Superior temporal gyrus (tissue), 1 donor: ENCODE measurements around the gene RGS12.
A peak's percentile ranks its signal among the peaks of the same experiment; 100 is the strongest.
"Not testable (repeated sequence)": the region's sequence is repeated elsewhere in the genome, so short reads cannot be mapped to it uniquely, and the experiment has no call there.

Experiments used
- DNase-seq: peaks from one replicate; pipeline ENCODE4 v3.0.0-alpha.2; 2016; ENCODE audit errors: extremely low spot score

RGS12 gene

DNA sequence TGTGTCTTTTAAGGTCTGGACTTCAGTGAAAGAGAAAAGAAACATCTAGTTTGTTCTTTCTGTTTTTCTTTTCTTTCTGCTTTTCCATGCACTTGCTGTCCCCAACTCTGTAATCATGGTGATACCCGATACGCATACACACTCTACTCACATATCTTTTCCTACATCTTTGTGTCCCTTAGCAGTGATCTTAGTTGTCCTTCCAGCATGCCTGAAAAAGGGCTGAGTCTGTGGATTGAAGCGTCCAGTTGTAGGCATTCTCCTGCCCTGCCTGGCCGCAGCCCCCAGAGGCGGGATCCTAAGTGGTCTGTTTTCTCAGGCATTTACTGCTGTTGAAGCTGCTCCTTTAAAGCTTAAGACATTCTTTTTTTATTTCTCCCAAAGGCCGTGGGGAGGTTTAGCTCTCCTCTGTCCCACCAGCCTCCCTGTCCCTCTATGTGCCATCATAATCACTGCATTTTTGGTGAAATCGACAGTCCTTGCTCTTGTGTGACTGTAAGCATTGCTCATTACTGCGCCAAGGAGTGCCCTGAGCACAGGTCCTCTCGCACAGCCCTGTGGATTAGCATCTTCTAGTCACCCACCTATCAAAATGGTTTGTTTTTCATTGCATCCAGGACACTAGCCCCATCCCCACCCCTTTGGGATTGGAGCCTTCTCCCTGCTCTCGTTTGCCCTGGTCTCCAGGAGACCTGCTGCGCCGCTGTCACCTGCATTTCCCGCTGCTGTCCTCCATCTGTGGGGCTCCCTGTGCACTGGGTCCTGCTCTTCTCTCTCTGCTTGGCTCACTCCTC, 4.4 kb downstream of the RGS12 start:
- DNase-seq, result no peak

DNA sequence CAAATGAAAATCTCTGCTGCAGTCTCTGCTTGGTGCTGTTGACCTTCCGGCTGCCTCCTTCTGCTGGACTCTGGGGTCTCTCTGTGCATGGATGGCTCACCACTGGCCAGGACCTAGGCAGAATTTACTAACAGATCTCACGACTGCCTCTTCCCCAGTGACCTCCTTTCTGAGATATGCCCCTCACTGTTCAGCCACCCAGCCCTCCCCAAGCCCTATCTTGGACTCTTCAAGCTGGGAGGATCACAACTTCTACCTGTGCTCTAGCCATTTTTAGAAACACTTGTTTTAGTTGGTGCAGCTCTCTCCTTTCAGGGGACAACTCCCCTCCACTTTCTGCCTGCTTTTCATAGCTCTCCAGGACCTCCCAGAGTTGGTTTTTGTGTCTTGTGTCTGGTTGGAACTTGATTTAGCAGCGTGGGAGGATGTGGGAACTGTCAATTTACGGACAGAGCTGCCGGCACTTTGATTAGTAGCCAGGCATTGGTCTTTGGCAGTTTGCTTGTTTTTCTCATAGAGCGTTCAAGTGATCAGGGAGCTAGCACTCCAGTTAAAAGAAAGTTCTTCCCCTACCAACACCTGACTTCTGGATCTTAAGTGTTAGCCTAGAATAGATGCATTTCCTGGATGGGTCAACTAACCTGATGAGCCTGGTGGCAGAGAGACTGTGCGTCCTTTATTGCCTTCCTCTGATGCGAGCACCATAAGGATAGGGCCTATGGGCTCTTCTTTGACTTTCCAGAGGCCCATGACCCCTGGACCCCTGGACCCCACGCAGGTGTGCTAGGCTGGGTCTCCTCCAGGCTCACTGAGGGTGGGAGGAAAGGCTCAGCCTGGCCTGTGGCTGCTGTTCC, 6.5 kb downstream of the RGS12 start:
- no peak for DNase-seq

DNA sequence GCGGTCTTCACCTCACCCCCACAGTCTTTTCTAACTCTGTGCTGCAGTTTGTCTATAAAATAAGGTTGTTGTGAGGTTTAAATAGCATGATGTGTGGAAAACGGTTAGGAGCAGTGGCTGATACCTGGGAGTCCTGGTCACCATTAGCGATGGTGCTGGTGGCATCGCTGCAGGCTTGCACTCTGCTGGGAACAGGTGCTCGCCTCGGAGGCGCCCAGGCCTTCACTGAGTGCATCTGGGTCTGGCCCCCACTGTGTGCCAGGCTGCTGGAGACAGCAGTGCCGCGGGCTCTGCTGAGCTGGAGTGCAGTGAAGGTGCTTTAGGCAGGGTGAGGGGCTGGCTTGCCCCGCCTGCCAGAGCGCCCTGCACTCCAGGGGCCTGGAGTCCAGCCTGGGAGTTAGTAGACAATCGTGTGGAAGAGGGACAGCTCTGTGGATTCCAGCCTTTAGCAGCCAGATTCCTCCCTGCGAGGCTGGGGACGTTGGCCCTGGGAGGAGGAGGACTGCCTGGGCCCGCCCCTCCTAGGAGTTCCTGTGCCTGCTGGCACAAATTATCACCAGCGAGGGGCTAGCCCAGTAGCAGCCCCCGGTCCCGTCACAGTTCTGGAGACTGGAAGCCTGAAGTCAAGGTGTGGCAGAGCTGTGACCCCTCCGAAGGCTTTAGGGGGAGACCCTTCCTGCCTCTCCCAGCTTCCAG, 7.3 kb downstream of the RGS12 start:
- DNase-seq, result no peak

DNA sequence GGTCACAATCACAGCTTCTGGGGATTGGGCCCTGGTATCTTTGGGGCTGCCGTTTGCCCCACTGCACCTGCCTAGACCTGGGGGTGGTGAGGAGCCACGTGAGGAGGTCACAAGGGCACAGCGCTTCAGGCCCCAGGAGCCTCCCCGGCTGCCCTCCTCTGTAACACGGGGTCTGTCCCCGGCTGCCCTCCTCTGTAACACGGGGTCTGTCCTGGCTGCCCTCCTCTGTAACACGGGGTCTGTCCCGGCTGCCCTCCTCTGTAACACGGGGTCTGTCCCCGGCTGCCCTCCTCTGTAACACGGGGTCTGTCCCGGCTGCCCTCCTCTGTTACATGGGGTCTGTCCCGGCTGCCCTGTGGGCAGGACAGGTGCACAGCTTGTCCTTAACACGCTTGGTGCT, 8.1 kb downstream of the RGS12 start:
- not testable (repeated sequence) for DNase-seq

DNA sequence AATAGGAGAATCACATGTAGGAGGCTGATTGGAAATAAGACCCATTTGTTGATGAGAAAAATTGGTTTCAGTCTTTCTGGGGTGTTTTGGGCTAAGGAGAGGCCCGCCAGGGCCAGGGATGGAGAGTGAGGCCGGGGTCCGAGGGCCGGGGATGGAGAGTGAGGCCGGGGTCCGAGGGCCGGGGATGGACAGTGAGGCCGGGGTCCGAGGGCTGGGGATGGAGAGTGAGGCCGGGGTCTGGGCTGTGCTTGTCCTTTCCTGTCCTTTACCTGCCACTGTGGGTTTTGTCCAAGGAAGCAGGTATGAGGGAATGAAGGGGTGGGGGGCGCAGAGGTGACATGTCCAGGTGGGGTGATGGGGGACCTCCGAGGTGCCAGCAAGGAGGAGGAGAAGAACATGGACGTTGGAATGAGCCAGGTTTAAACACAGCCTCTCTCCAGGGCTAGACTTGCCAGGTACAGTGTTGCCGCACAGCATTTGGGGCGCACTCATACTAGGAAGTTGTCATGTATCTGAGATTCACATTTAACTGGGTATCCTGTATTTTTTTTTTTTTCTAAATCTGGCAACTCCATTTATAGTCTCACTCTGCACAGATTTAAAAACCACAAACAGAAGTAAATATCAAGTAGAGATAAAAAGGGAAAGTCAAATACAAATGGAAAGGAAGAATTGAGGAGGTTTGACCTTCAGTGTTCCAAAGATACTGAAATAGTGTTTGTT, 8.8 kb downstream of the RGS12 start:
- DNase-seq, result no peak

DNA sequence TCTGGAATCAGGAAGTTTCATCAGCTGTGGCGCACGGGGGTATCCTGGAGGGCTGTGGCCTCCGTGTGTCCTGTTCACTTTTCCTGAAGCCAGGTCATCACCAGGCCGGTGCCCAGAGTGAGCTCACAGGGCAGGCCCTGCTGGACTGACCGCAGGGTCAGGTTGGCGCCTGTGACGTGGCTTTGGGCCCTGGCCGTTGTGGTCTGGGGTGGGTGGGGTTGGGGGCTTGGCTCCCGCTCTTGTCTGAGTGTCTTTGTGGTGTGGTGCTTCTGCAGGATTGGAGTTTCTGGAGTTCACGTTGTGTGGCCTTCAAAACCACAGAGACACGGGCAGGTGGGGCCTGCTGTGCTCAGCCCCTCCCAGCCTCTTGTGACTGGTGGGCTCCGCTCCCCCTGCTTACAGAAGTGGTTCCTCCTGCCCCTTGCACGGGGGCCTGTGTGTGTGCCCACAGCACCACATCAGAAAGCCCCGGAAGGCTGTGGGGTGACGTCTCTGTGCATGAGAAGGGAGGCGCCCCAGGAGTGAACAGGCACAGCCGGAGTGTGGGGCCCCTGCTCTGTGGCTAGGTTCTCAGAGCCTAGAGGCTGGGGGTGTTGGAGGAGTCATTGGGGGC, 9.5 kb downstream of the RGS12 start:
- DNase-seq, result no peak

DNA sequence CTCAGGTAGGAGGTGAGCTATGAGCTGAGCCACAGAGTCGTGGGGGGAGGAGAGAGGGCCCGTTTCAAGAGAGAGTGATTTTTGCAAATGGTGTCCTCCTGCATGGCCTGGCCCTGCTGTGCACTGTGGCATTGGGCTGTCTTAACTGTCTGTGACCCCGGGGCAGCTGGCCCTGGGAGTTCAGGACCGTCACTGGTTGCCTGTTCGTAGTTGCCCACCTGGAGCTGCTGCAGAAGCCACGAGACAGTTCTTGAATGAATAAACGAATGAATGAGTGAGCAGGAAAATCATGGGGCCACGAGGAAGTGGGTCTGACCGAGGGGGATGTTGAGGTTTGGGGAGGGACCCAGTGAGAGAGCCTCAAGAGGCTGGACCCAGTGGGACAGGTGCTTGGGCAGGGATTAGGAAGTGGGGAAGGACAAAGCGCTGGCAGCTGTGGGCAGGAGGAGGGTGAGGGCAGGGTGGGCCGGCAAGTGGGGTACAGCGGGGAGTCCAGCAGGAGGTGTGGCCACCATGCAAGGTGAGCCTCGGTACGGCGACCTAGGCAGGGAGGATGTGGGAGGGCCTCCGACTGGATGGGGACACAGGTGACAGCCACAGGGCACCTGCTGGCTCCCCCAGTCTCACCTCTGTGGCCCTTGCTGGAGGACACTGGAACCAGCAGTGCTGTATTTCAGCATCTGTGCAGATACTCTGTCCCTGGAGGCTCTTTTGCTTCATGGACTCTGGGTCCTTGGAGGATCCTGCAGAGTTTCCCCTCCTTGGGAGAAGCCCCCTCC, 10.2 kb downstream of the RGS12 start:
- DNase-seq, result no peak

DNA sequence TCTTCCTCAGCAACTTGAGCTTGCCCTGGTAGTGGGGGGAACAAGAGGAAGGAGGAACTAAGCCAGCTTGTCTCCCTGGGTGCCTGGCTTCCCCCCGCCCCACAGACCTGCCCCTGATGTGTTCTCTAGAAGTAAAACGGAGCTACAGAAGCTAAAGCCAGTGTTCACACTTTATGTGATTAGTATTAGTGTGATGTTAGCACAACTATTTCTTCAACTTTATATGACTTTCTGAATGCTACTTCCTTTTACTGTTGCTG, 10.7 kb downstream of the RGS12 start:
- DNase-seq, result no peak

DNA sequence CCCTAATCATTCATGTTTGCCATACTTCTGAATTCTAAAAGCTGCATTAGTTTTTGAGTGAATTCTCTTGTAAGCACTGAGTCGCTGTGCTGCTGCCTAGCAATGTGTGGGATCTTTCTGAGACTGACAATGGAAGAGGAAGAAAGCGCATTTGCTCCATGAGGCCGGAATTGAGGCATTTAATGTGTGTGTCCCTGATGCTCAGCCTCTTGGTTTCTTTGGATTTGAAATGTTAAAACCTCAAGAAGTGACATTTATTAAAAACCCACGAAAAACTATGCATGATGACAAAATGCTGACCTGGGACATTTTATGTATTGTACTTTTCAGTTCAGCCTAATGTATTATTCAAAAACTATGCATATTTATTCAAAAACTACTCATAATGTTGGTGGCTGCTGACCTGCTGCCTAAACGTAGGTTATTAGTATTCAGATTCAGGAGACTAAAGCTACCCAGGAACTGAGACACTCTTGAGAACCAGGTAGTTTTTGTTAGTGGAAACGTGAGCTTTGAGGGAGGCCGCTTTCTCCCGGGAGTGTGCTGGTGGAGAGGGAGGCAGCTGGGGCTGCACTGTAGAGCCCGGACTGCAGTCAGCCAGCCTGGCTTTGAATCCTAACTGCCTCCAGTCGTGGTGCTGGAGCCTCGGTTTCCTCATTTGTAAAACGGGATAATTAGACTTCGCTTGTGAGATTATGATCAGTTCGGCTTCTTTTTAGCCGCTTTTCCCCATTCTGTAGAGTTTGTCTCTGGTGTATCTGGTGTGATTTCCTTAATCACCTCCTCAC, 11.3 kb downstream of the RGS12 start:
- DNase-seq, result peak; percentile 54

DNA sequence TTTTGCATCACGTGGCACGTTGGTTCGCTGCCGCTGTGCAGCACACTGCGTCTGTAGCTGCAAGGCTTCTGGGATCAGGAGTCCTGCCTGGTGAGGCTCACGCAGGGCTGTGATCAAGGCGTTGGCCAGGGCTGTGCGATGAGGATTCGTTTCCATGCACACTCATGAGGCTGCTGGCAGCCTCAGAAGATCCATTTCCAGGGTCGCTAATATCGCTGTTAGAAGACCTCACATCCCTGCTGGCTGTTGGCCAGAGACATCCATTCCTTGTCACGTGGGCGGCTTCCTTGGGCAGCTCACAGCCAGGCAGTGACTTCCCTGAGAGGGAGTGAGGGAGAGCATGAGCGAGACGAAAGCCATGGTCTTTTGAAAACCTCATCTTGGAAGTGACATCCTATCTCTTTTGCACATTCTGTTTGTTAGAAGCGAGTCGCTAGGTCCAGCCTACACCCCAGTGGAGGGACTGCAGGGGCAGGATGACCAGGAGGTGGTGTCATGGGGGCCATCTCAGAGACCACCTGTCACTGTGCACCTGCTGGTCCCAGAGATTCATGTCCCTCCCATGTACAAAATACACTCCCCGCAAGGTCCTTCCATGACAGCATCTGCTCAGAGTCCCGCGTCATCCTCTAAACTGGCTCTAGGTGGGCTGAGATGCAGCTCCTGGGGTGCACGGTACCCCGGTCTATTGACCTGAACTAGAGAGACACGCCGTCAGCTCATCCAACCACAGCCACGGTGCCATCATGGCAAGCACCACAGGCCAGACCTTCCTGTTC, 12.2 kb downstream of the RGS12 start:
- DNase-seq, result peak; percentile 71

DNA sequence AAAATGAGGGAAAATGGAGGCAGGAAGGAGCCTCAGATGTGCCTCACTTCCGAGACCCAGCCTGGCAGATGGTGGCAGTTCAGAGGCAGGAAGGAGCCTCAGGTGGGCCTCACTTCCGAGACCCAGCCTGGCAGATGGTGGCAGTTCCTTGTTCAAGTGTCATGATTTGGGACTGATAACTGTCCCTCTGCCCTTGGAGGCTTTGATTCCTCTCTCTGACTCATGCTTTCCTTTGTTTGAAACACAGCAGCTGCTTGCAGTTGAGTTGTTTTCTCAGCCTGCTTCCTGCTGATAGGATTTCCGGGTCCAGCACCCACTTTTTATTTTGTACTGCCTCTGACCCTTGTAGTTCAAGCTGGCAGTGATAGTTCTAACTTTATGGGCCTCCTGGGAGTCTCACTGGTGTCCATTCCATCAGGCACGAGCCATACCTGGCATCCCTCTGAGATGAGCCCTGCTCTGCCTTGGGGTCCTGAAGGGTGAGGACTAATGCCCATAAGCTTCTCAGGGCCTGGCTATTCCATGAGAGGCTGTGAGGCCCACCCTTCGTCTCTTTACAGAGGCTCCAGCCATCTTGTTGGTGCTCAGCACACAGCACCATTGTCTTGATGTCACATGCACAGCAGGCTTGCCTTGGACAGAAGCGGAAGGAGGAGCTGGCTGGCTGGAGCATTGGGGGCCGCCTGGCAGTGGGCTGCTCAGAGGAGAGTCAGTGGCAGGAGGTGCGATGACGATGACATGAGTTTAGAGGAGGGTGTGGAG, 13.0 kb downstream of the RGS12 start:
- peak; percentile 72 for DNase-seq

DNA sequence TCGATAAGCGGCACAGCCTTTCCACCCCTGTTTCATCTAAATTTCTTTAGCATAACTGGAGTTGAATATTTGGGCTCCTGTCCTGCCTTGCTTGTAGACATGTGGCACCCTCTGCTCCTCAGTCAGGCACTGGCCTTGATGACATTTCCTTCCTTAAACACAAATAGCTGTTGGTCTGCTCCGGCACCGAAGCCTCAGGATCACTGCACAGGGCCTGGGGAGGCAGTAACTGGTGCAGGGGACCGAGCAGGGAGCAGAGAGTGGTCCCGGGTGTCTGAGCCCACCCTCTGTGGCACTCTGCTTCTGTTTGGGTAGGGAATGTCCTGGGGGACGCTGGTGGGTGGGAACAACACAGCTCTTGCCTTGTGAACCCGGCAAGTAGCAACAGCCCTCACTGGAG, 13.6 kb downstream of the RGS12 start:
- no peak for DNase-seq

DNA sequence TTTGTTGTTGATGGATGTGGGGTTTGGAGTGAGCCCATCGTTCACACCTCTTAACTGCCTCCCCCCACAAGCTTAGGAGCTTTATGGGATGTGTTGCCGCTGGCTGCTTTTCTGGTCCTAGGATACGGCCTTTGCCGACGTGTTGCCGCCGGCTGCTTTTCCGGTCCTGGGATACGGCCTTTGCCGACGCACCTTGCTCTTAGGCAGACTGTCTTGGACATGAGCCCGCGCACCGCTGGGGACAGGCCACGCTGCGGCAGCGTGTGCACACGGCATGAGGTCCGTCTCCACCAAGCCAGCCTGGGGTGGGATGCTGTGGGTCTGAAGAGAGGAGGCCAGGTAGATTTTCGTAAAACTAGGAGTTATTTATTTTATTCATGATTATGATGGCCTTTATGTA, 14.2 kb downstream of the RGS12 start:
- DNase-seq, result no peak

DNA sequence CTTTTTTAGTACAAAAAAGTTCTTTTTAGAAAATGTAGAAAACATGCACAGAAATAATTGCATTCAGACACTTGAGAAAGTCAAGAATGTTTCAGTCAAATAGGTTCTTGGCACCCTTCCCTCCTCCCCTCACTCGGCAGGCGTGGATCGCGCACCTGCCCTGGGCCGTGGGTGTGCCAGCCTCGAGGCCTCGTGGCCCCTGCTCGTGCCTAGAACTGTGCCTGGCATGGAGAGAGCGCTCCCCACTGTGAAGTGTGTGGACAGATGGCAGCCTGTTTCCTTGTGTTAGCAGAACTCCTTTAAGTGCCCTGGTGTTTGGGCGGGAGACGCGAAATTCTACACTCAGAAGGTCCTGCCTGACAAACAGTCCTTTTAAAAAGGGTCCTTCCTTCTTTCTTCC, 14.7 kb downstream of the RGS12 start:
- no peak for DNase-seq

DNA sequence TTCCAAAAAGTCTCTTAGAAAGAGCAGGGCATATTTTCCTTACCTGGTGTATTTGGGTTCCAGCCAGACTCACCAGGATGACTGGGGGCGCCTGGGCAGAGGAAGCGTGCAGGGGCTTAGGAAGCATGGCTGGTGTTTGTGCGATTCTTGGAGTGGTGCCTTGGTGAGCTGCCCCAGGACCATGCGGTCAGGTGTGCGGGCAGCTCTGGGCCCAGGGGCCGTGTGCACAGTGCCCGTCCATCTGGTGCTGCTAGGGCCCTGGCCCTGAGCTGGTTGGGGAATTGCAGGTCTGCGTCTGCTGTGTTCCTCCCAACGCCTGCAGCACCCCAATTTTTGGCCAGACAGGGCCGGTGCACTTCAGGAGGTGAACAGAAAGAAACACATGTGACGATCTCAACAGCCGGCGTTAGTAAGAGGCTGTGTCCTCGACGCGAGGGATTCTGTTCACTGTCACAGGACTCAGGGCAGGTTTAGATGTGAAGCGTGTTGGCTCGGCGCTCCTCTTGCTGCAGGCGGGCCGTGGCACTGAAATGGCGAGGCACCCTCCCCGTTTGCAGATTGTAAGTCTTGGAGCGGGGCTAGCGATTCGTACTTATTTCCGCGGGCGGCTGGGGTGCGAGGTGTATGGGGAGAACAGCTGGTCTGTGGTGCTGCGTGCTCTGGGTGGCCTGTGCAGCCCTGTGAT, 15.2 kb downstream of the RGS12 start:
- DNase-seq, result no peak

DNA sequence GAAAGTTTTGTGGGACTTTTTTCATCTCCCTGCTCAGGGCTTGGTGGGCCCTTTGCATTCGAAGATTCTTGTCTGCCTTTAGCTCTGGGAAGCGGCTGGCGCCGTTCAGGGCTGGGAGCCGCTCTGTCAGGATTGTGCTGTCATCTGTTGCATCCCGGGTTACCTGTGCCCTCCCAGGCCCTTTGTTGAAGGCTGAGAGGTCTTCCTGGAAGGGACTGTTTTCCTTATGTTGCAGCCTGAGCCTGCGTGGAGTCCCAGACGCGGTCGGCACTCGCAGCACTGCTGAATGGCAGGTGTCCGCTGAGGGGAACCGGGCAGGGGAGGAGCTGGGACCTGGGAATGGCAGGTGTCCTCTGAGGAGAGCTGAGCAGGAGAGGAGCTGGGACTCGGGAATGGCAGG, 15.9 kb downstream of the RGS12 start:
- no peak for DNase-seq

DNA sequence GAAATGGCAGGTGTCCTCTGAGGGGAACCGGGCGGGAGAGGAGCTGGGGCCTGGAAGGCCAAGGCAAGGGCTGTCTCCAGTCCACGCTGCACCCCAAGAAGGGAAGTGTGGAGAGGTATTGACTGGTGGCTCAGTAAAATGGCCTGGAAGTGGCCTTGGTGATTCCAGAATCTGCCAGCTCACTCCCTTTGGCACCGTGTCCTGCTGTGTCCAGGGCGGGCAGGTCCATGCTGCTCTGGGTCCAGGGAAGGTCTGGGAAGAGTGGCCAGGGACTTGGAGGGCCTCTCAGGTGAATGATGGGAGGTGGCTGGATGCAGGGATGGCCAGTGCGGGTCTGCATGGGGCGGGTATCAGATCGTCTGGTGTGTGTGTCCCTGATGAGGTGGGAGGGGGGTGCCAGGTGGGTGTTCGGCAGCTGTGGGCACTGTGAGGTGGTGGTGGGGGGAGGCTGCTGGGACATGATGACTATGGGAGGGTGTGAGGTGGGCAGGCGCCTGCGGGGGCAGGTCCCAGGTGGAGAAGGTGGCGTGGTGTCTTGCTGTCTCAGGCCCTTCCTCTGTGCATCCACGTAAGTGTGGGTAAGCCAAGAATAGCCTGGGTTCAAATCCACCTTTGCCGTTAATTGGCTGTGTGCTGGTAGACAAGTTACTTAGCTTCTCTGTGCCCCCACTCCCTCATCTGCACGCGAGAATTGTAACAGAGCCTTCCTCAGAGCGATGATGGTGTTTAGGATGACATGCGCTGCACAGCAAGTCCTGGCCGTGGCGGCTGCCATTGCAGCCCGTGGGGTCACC, 17.7 kb downstream of the RGS12 start:
- DNase-seq, result no peak
